Common myeloid progenitor, CD34-positive (primary cell): Measurements from ENCODE around the gene HELZ.
"Not testable (repeated sequence)": the region's sequence is repeated elsewhere in the genome, so short reads cannot be mapped to it uniquely, and the experiment has no call there.

Experiments
- CTCF ChIA-PET: fragments of 350-600 bp; sonication (Branson Sonifier 250); formaldehyde crosslinking; loops from one replicate; lab custom pipeline; 2021; ENCODE audit warnings: antibody characterized with exemption; lab: Charles Lee
- POLR2A ChIA-PET: fragments of 350-600 bp; sonication (Branson Sonifier 250); formaldehyde crosslinking; loops from one replicate; lab custom pipeline; 2021; ENCODE audit warnings: antibody characterized with exemption; lab: Charles Lee
- DNase-seq, 3 donors: peaks; one replicate each; pipeline versions ENCODE4 v3.0.0 to v3.0.0-alpha.2; 2013
- H3K27ac ChIP-seq, 2 experiments: 1 replicate in 1 of 2; 2 replicates in 1 of 2; pipeline ENCODE4 v1.7.0; 2013; ENCODE audit warnings: inconsistent platforms in 2 of 2, low read length in 2 of 2, mild to moderate bottlenecking in 2 of 2, low read depth in 1 of 2, moderate library complexity in 1 of 2; ENCODE audit not compliant: severe bottlenecking in 2 of 2, insufficient read depth in 1 of 2, poor library complexity in 1 of 2
- H3K27me3 ChIP-seq, 5 experiments: replicated peaks in 2 of 5; 1 replicate in 3 of 5; 2 replicates in 2 of 5; pipeline versions ENCODE4 v1.6.1 to v1.7.0; 2013; ENCODE audit warnings: low read length in 4 of 5, mild to moderate bottlenecking in 2 of 5, moderate library complexity in 2 of 5, inconsistent platforms in 1 of 5; ENCODE audit not compliant: insufficient read depth in 5 of 5, control insufficient read depth in 4 of 5
- H3K36me3 ChIP-seq, 4 experiments: 1 replicate in 2 of 4; 2 replicates in 2 of 4; pipeline versions ENCODE4 v1.6.1 to v1.7.0; 2013; ENCODE audit warnings: low read length in 3 of 4, control low read depth in 1 of 4, mild to moderate bottlenecking in 1 of 4; ENCODE audit not compliant: control insufficient read depth in 4 of 4, insufficient read depth in 4 of 4
- H3K4me1 ChIP-seq, 4 experiments: 1 replicate in 3 of 4; 2 replicates in 1 of 4; pipeline versions ENCODE4 v1.6.1 to v1.7.1; 2013; ENCODE audit warnings: low read length in 3 of 4, mild to moderate bottlenecking in 3 of 4, control low read depth in 1 of 4, inconsistent platforms in 1 of 4, moderate library complexity in 1 of 4; ENCODE audit not compliant: control insufficient read depth in 4 of 4, insufficient read depth in 4 of 4; ENCODE audit errors: control extremely low read depth in 1 of 4
- H3K4me3 ChIP-seq, 7 experiments: 1 replicate in 4 of 7; 2 replicates in 3 of 7; pipeline versions ENCODE4 v1.5.1 to v1.7.0; 2013; ENCODE audit warnings: mild to moderate bottlenecking in 7 of 7, low read length in 6 of 7, moderate library complexity in 6 of 7, inconsistent platforms in 2 of 7, low read depth in 2 of 7, control low read depth in 1 of 7; ENCODE audit not compliant: insufficient read depth in 4 of 7, control insufficient read depth in 1 of 7; ENCODE audit errors: extremely low read depth in 1 of 7
- H3K9me3 ChIP-seq, 5 experiments: 1 replicate in 4 of 5; 2 replicates in 1 of 5; pipeline versions ENCODE4 v1.6.1 to v1.7.1; 2013; ENCODE audit warnings: low read length in 4 of 5, mild to moderate bottlenecking in 2 of 5, inconsistent platforms in 1 of 5, low read depth in 1 of 5, moderate library complexity in 1 of 5; ENCODE audit not compliant: control insufficient read depth in 4 of 5, insufficient read depth in 2 of 5; ENCODE audit errors: control extremely low read depth in 1 of 5
- WGBS: methylation state at CpG from one replicate; pipeline ENCODE4 v1.1.5; 2013; ENCODE audit not compliant: insufficient coverage; 5-methylcytosine and 5-hydroxymethylcytosine counted together

The HELZ gene

GRCh38 chr17:67143318-67143717, 101.7 kb downstream of the HELZ start:
- Histone ChIP-seq H3K36me3 (peaks cover 34 to 65% (median 42%) of the 10 kb centered on the region in 4 experiments), H3K27ac (no peak overlapping the region), H3K9me3 (peaks cover 0 to 6% (median 4%) of the 10 kb centered on the region in 5 experiments), H3K4me3 (no peak overlapping the region), H3K27me3 (no peaks in the 10 kb centered on the region), H3K4me1 (peaks cover 0 to 16% (median 8%) of the 10 kb centered on the region in 4 experiments)
- ChIA-PET POLR2A (no interaction called here), CTCF (interaction anchor here (0.6 kb wide), 1 partner anchor 648 kb away, joined by 5 read pairs; no protein-coding TSS in a partner anchor)
- DNase-seq, result no peak
- WGBS, result 96% methylated on average over 3 of the region's 5 CpGs

- H3K36me3 ChIP-seq, result peaks cover 30 to 65% (median 37%) of the 10 kb centered on the region in 4 experiments
- DNase-seq, H3K4me3 ChIP-seq, H3K27me3 ChIP-seq, CTCF ChIA-PET, H3K27ac ChIP-seq, H3K9me3 ChIP-seq: not testable (repeated sequence)
- POLR2A ChIA-PET, result interaction anchor here (0.6 kb wide), 1 partner anchor 30 kb away, joined by 3 read pairs; no protein-coding TSS in a partner anchor
- peaks cover 0 to 18% (median 10%) of the 10 kb centered on the region in 4 experiments for H3K4me1 ChIP-seq
- WGBS, result no CpG with 5 or more reads among the region's 1 CpG
These were observed 103.0 kb downstream of the HELZ start for GRCh38 chr17:67142030-67142429.

GRCh38 chr17:67139784-67140665, 105.0 kb downstream of the HELZ start:
- peaks cover 0 to 6% (median 4%) of the 10 kb centered on the region in 5 experiments for H3K9me3 ChIP-seq
- DNase-seq, result peak; percentile 14 to 44 (median 33)
- 46% methylated on average over 8 of the region's 10 CpGs for WGBS
- no peak overlapping the region for H3K27ac ChIP-seq
- H3K27me3 ChIP-seq, result no peaks in the 10 kb centered on the region
- H3K4me1 ChIP-seq, result peaks cover 0 to 18% (median 10%) of the 10 kb centered on the region in 4 experiments
- peaks cover 21 to 67% (median 39%) of the 10 kb centered on the region in 4 experiments for H3K36me3 ChIP-seq
- ChIA-PET POLR2A (no interaction called here), CTCF (interaction anchor here (0.8 to 1.2 kb wide), 3 partner anchors 19 to 236 kb away, joined by 3 read pairs; no protein-coding TSS in a partner anchor)
- no peak overlapping the region for H3K4me3 ChIP-seq

GRCh38 chr17:67139289-67139688, 105.7 kb downstream of the HELZ start:
- no CpG with 5 or more reads among the region's 1 CpG for WGBS
- Histone ChIP-seq H3K27me3 (no peaks in the 10 kb centered on the region), H3K9me3 (peaks cover 0 to 6% (median 4%) of the 10 kb centered on the region in 5 experiments), H3K36me3 (peaks cover 15 to 60% (median 33%) of the 10 kb centered on the region in 4 experiments), H3K4me1 (peaks cover 0 to 18% (median 10%) of the 10 kb centered on the region in 4 experiments), H3K4me3 (no peak overlapping the region), H3K27ac (no peak overlapping the region)
- DNase-seq, result no peak
- ChIA-PET POLR2A (no interaction called here), CTCF (interaction anchor here (1.0 to 1.2 kb wide), 2 partner anchors 19 to 154 kb away, joined by 3 read pairs; no protein-coding TSS in a partner anchor)

- Histone ChIP-seq H3K4me3 (no peak overlapping the region), H3K9me3 (peaks cover 0 to 6% (median 4%) of the 10 kb centered on the region in 5 experiments), H3K27me3 (no peaks in the 10 kb centered on the region), H3K4me1 (peaks cover 0 to 18% (median 10%) of the 10 kb centered on the region in 4 experiments), H3K36me3 (peaks cover 12 to 56% (median 30%) of the 10 kb centered on the region in 4 experiments), H3K27ac (no peak overlapping the region)
- no peak for DNase-seq
- ChIA-PET CTCF (interaction anchor here (0.6 kb wide), 1 partner anchor 151 kb away, joined by 3 read pairs; no protein-coding TSS in a partner anchor), POLR2A (no interaction called here)
These were observed 106.6 kb downstream of the HELZ start for GRCh38 chr17:67138392-67138791.

GRCh38 chr17:67137860-67138259, 107.1 kb downstream of the HELZ start:
- Histone ChIP-seq H3K4me1 (peaks cover 0 to 18% (median 10%) of the 10 kb centered on the region in 4 experiments), H3K36me3 (peaks cover 10 to 51% (median 25%) of the 10 kb centered on the region in 4 experiments), H3K4me3 (no peak overlapping the region), H3K9me3 (peaks cover 0 to 4% (median 4%) of the 10 kb centered on the region in 5 experiments), H3K27me3 (no peaks in the 10 kb centered on the region), H3K27ac (no peak overlapping the region)
- ChIA-PET POLR2A (no interaction called here), CTCF (interaction anchor here (0.6 kb wide), 1 partner anchor 151 kb away, joined by 3 read pairs; no protein-coding TSS in a partner anchor)
- DNase-seq, result no peak
- WGBS, result 56% methylated on average over 4 of the region's 5 CpGs
